Keratinocyte (primary cell): ENCODE results near the gene EPHB1. TPM values are rescaled to one million over a fixed set of nuclear protein-coding genes. Genes with fewer than 3 reads are reported as not detected.

Experiments
- DNase-seq: peaks from one replicate; pipeline ENCODE4 v3.0.0-alpha.2; 2011; ENCODE audit warnings: low read depth, missing footprints, low spot score
- FAIRE-seq: peaks from 2 replicates; lab custom pipeline; 2011; peaks lifted over from hg19 to GRCh38; lab: Jason Lieb, UNC
- H2AFZ ChIP-seq: 2 replicates; pipeline ENCODE4 v1.6.0; 2012; ENCODE audit warnings: low read length, control low read depth, inconsistent platforms; ENCODE audit not compliant: control insufficient read depth
- H3K27ac ChIP-seq: 2 replicates; pipeline ENCODE4 v1.5.1; 2011; ENCODE audit warnings: low read length; ENCODE audit not compliant: control insufficient read depth, insufficient read depth
- H3K27me3 ChIP-seq: 3 replicates; pipeline ENCODE4 v1.6.0; 2011; ENCODE audit warnings: low read length; ENCODE audit not compliant: control insufficient read depth, insufficient read depth; ENCODE audit errors: extremely low read depth
- H3K36me3 ChIP-seq, 2 experiments: 2 replicates in 1 of 2; 3 replicates in 1 of 2; pipeline ENCODE4 v1.5.1; 2011; ENCODE audit warnings: low read length in 2 of 2, mild to moderate bottlenecking in 1 of 2; ENCODE audit not compliant: control insufficient read depth in 2 of 2, insufficient read depth in 2 of 2; ENCODE audit errors: extremely low read depth in 1 of 2
- H3K4me1 ChIP-seq: 3 replicates; pipeline ENCODE4 v1.5.1; 2011; ENCODE audit warnings: low read length; ENCODE audit not compliant: control insufficient read depth, insufficient read depth; ENCODE audit errors: extremely low read depth
- H3K4me2 ChIP-seq: 3 replicates; pipeline ENCODE4 v1.6.0; 2011; ENCODE audit warnings: low read depth, low read length; ENCODE audit not compliant: control insufficient read depth, insufficient read depth; ENCODE audit errors: extremely low read depth
- H3K4me3 ChIP-seq, 3 experiments: fragments of 200-600 bp in 1 of 3; sonication (generic) in 1 of 3; 2 replicates in 2 of 3; 3 replicates in 1 of 3; pipeline ENCODE4 v1.5.1; 2011 to 2016; ENCODE audit warnings: low read length in 3 of 3, mild to moderate bottlenecking in 3 of 3, control low read depth in 2 of 3, inconsistent platforms in 1 of 3, low read depth in 1 of 3, mixed read lengths in 1 of 3, mixed run types in 1 of 3, moderate library complexity in 1 of 3; ENCODE audit not compliant: control insufficient read depth in 2 of 3, insufficient read depth in 2 of 3; ENCODE audit errors: extremely low read depth in 1 of 3
- H3K79me2 ChIP-seq: 2 replicates; pipeline ENCODE4 v1.6.0; 2012; ENCODE audit warnings: low read length; ENCODE audit not compliant: control insufficient read depth, insufficient read depth
- H3K9ac ChIP-seq: 3 replicates; pipeline ENCODE4 v1.6.0; 2011; ENCODE audit warnings: low read length; ENCODE audit not compliant: control insufficient read depth, insufficient read depth; ENCODE audit errors: extremely low read depth
- H3K9me1 ChIP-seq: 3 replicates; pipeline ENCODE4 v1.6.0; 2011; ENCODE audit warnings: low read length; ENCODE audit not compliant: control insufficient read depth, insufficient read depth; ENCODE audit errors: extremely low read depth
- H3K9me3 ChIP-seq: 2 replicates; pipeline ENCODE4 v1.5.1; 2012; ENCODE audit warnings: low read depth, low read length; ENCODE audit not compliant: control insufficient read depth
- H4K20me1 ChIP-seq: 3 replicates; pipeline ENCODE4 v1.6.0; 2011; ENCODE audit warnings: low read length; ENCODE audit not compliant: control insufficient read depth, insufficient read depth; ENCODE audit errors: extremely low read depth
- EZH2 ChIP-seq: IDR thresholded peaks from one replicate; pipeline ENCODE4 v1.6.1; 2012; ENCODE audit warnings: inconsistent platforms, mild to moderate bottlenecking, low read length, moderate library complexity
- dilution Hi-C: fragments of 300-500 bp; cut with MboI; formaldehyde crosslinking; loops from one replicate; pipeline ENCODE4 v1.7.0; 2020; ENCODE audit warnings: low sequenced_read_pairs; ENCODE audit not compliant: extremely low pct_ligation_motif_present
- polyA plus RNA-seq, 5 experiments: library from polyadenylated mRNA; depleted of rRNA in 3 of 5; stranded (reverse) in 3 of 5; stranded (forward) in 1 of 5; unstranded in 1 of 5; fragments of >200 nt; gene quantifications; 1 replicate in 1 of 5; 2 replicates in 3 of 5; 3 replicates in 1 of 5; pipeline versions ENCODE4 v1.2.1 to v1.2.3, GENCODE V29; 2011 to 2012; ENCODE audit warnings: missing spikeins in 2 of 5, low read depth in 1 of 5, low replicate concordance in 1 of 5
- TF ChIP-seq, protein P1 (sequence below), 3 experiments: IDR thresholded peaks in 1 of 3; conservative IDR thresholded peaks in 1 of 3; optimal IDR thresholded peaks in 1 of 3; 2 replicates in 2 of 3; 3 replicates in 1 of 3; pipeline versions ENCODE3 to v1.5.1; 2011; ENCODE audit warnings: low read length in 3 of 3, mild to moderate bottlenecking in 3 of 3, moderate library complexity in 2 of 3, control low read depth in 1 of 3, inconsistent platforms in 1 of 3; ENCODE audit not compliant: insufficient read depth in 2 of 3; ENCODE audit errors: extremely low read depth in 1 of 3

EPHB1 gene
- polyA plus RNA-seq, 1 donor (not counting 4 experiments of a cell fraction or from before 2014, with no cell fraction given): 0.01 TPM

DNA sequence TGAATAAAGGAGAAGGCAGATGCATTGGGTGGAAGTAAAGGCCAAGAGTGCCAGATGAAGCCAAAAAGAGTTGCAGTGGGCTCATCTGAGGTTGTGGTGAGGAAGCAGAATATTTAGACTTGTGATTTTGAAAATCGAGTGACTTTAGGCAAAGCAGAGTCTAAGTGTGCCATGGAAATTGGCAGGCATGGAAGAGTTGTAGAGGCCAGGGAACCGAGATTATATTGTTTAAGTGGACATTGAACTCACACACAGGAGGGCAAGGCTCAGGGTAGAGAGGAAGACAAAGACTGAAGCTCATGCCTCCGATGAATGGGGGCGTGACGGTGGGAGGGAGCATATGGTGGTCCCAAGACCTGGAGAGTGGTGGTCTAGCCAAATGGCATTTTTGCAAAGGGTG, 347.5 kb downstream of the EPHB1 start:
- dilution Hi-C loops: no loop called here
- no peak overlapping the region for H3K27ac ChIP-seq
- H3K36me3 ChIP-seq: no peaks in the 10 kb centered on the region
- TF ChIP-seq, protein P1, sequence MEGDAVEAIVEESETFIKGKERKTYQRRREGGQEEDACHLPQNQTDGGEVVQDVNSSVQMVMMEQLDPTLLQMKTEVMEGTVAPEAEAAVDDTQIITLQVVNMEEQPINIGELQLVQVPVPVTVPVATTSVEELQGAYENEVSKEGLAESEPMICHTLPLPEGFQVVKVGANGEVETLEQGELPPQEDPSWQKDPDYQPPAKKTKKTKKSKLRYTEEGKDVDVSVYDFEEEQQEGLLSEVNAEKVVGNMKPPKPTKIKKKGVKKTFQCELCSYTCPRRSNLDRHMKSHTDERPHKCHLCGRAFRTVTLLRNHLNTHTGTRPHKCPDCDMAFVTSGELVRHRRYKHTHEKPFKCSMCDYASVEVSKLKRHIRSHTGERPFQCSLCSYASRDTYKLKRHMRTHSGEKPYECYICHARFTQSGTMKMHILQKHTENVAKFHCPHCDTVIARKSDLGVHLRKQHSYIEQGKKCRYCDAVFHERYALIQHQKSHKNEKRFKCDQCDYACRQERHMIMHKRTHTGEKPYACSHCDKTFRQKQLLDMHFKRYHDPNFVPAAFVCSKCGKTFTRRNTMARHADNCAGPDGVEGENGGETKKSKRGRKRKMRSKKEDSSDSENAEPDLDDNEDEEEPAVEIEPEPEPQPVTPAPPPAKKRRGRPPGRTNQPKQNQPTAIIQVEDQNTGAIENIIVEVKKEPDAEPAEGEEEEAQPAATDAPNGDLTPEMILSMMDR (optimal IDR thresholded peaks at IDR 0.05 in 1 of 3, IDR thresholded peaks at IDR 0.05 in 1 of 3, conservative IDR thresholded peaks at IDR 0.05 in 1 of 3; ENCODE audit: extremely low read depth in 1 of 3, insufficient read depth in 2 of 3, low read length in 3 of 3): no peak
- no peak for TF ChIP-seq EZH2
- no peak overlapping the region for H3K4me3 ChIP-seq
- H3K79me2 ChIP-seq: no peaks in the 10 kb centered on the region
- DNase-seq (no peak), FAIRE-seq (no peak)
- H2AFZ ChIP-seq: no peak overlapping the region
- H3K4me2 ChIP-seq: no peak overlapping the region
- no peaks in the 10 kb centered on the region for H3K27me3 ChIP-seq
- H3K9me1 ChIP-seq: no peaks in the 10 kb centered on the region
- no peaks in the 10 kb centered on the region for H3K4me1 ChIP-seq
- H4K20me1 ChIP-seq: no peaks in the 10 kb centered on the region
- no peak overlapping the region for H3K9ac ChIP-seq
- no peaks in the 10 kb centered on the region for H3K9me3 ChIP-seq

DNA sequence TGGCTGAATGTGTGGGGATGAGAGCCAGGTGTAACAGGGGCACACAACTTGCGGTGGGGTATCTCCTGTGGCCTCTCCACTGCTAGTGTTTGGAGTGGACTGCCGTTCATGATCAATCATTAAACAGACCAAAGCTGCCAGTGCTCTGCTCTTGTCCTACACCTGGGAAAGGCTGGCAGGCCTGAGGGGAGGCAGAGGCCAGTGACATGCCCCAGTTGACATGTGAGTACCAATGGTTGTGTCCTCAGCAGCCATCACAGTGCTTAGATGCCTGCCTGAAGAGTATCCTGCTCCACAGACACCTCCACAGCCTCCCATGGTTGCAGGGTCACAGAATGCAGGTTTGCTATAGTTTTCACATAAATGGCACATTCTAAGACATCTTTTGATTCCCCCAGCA, 348.4 kb downstream of the EPHB1 start:
- Histone ChIP-seq H3K36me3 (no peaks in the 10 kb centered on the region), H3K9ac (no peak overlapping the region), H3K4me1 (no peaks in the 10 kb centered on the region), H2AFZ (no peak overlapping the region), H4K20me1 (no peaks in the 10 kb centered on the region), H3K79me2 (no peaks in the 10 kb centered on the region), H3K9me1 (no peaks in the 10 kb centered on the region), H3K27me3 (no peaks in the 10 kb centered on the region), H3K4me2 (no peak overlapping the region), H3K9me3 (no peaks in the 10 kb centered on the region), H3K27ac (no peak overlapping the region), H3K4me3 (no peak overlapping the region)
- FAIRE-seq: no peak
- dilution Hi-C loops: no loop called here
- TF ChIP-seq EZH2: no peak
- TF ChIP-seq, protein P1 (optimal IDR thresholded peaks at IDR 0.05 in 1 of 3, IDR thresholded peaks at IDR 0.05 in 1 of 3, conservative IDR thresholded peaks at IDR 0.05 in 1 of 3; ENCODE audit: extremely low read depth in 1 of 3, insufficient read depth in 2 of 3, low read length in 3 of 3): no peak
- no peak for DNase-seq
